HCT116 (cell line): ENCODE results near the gene NANOS2. TPM values are rescaled to one million over a fixed set of nuclear protein-coding genes. Genes with fewer than 3 reads are reported as not detected.

Source experiments
- ATAC-seq: fragments of 200-7000 bp; cut with Tn5 transposase; 2 replicates; pipeline ENCODE4 v1.9.1; 2020; ENCODE audit warnings: mild to moderate bottlenecking, moderate library complexity
- BruUV-seq: library from RNA; stranded (reverse); fragments of 400-500 nt; replicated peaks from 2 replicates; lab custom pipeline; 2021; lab: Mats Ljungman, UMichigan
- CTCF ChIA-PET: fragments of 300-600 bp; sonication (Branson Sonifier 250); formaldehyde crosslinking; loops from one replicate; lab custom pipeline; 2021; ENCODE audit warnings: antibody characterized with exemption; lab: Charles Lee
- POLR2A ChIA-PET: fragments of 300-600, 350-600 bp; sonication (Branson Sonifier 250); formaldehyde crosslinking; loops from one replicate; lab custom pipeline; 2021; ENCODE audit warnings: antibody characterized with exemption; lab: Charles Lee
- RAD21 ChIA-PET, 2 experiments: fragments of 300-600 bp; sonication (Branson Sonifier 250); formaldehyde crosslinking; loops; one replicate each; lab custom pipeline; 2023; ENCODE audit warnings: low total read pairs in 2 of 2; ENCODE audit not compliant: uncharacterized antibody in 2 of 2, unreplicated experiment in 2 of 2, low non-redundant PET in 1 of 2; lab: Charles Lee
- DNase-seq: peaks from one replicate; pipeline ENCODE4 v3.0.0-alpha.2; 2010; ENCODE audit warnings: low read depth, low spot score
- H2AFZ ChIP-seq: fragments of 200-600 bp; shearing (Covaris generic), sonication (generic); 2 replicates; pipeline ENCODE4 v1.6.1; 2017; ENCODE audit warnings: low read depth, mixed run types, mixed read lengths, antibody characterized with exemption, low read length; ENCODE audit not compliant: poor library complexity, severe bottlenecking
- H3K27ac ChIP-seq: 2 replicates; pipeline ENCODE4 v1.5.1; 2012; ENCODE audit warnings: low read depth, low read length
- H3K27me3 ChIP-seq: fragments of 200-600 bp; sonication (generic); 2 replicates; pipeline ENCODE4 v1.6.1; 2016; ENCODE audit warnings: mixed run types, low read length, mixed read lengths; ENCODE audit not compliant: insufficient read depth
- H3K36me3 ChIP-seq, 2 experiments: fragments of 200-500 bp in 1 of 2; fragments of 200-600 bp in 1 of 2; sonication (Bioruptor generic) in 1 of 2; sonication (generic) in 1 of 2; 2 replicates each; pipeline versions ENCODE4 v1.5.1 to v1.6.1; 2014 to 2016; ENCODE audit warnings: low read length in 2 of 2, inconsistent platforms in 1 of 2, mixed read lengths in 1 of 2, mixed run types in 1 of 2; ENCODE audit not compliant: insufficient read depth in 2 of 2, control insufficient read depth in 1 of 2
- H3K4me1 ChIP-seq, 2 experiments: fragments of 200-600 bp in 1 of 2; sonication (generic) in 1 of 2; 2 replicates each; pipeline versions ENCODE4 v1.5.1 to v1.6.1; 2012 to 2017; ENCODE audit warnings: low read length in 2 of 2, inconsistent platforms in 1 of 2, mild to moderate bottlenecking in 1 of 2, mixed read lengths in 1 of 2, mixed run types in 1 of 2, moderate library complexity in 1 of 2; ENCODE audit not compliant: insufficient read depth in 2 of 2, control insufficient read depth in 1 of 2
- H3K4me2 ChIP-seq: fragments of 200-600 bp; sonication (generic); 2 replicates; pipeline ENCODE4 v1.6.1; 2017; ENCODE audit warnings: mixed run types, low read length, mixed read lengths
- H3K4me3 ChIP-seq, 2 experiments: fragments of 200-600 bp in 1 of 2; sonication (generic) in 1 of 2; replicated peaks in 1 of 2; 2 replicates each; pipeline ENCODE4 v1.5.1; 2011 to 2016; ENCODE audit warnings: low read length in 2 of 2, control low read depth in 1 of 2, low read depth in 1 of 2, mild to moderate bottlenecking in 1 of 2, mixed read lengths in 1 of 2, mixed run types in 1 of 2
- H3K79me2 ChIP-seq: fragments of 200-600 bp; sonication (generic); 2 replicates; pipeline ENCODE4 v1.6.1; 2017; ENCODE audit warnings: mild to moderate bottlenecking, mixed run types, low read length, moderate library complexity, mixed read lengths; ENCODE audit not compliant: insufficient read depth
- H3K9ac ChIP-seq: fragments of 200-600 bp; sonication (generic); 2 replicates; pipeline ENCODE4 v1.6.1; 2016; ENCODE audit warnings: low read length, mixed read lengths
- H3K9me2 ChIP-seq: fragments of 200-600 bp; sonication (generic), shearing (Covaris generic); 2 replicates; pipeline ENCODE4 v1.6.1; 2017; ENCODE audit warnings: mixed run types, mild to moderate bottlenecking, moderate library complexity; ENCODE audit not compliant: insufficient read depth
- H3K9me3 ChIP-seq, 2 experiments: fragments of 200-500 bp in 1 of 2; fragments of 200-600 bp in 1 of 2; sonication (Bioruptor generic) in 1 of 2; sonication (generic) in 1 of 2; 2 replicates each; pipeline ENCODE4 v1.6.1; 2014 to 2017; ENCODE audit warnings: low read length in 2 of 2, mixed read lengths in 2 of 2, inconsistent platforms in 1 of 2, low read depth in 1 of 2, mild to moderate bottlenecking in 1 of 2, mixed run types in 1 of 2, moderate library complexity in 1 of 2; ENCODE audit not compliant: control insufficient read depth in 1 of 2, insufficient read depth in 1 of 2
- H4K20me1 ChIP-seq: fragments of 200-600 bp; sonication (generic), shearing (Covaris generic); 2 replicates; pipeline ENCODE4 v1.6.1; 2017; ENCODE audit warnings: mixed run types, mild to moderate bottlenecking, moderate library complexity; ENCODE audit not compliant: insufficient read depth
- CBX3 ChIP-seq: IDR thresholded peaks from 2 replicates; pipeline ENCODE4 v1.6.1; 2012; ENCODE audit warnings: low read depth
- ELF1 ChIP-seq: IDR thresholded peaks from 2 replicates; pipeline ENCODE4 v1.6.1; 2012; ENCODE audit warnings: low read depth, borderline replicate concordance
- EZH2 ChIP-seq: fragments of 200-600 bp; sonication (generic); IDR thresholded peaks from 2 replicates; pipeline ENCODE4 v1.6.1; 2017; ENCODE audit warnings: antibody characterized with exemption, mixed run types
- EZH2phosphoT487 ChIP-seq: fragments of 200-600 bp; IDR thresholded peaks from 2 replicates; pipeline ENCODE4 v1.6.1; 2018; ENCODE audit warnings: antibody characterized with exemption, borderline replicate concordance
- FOSL1 ChIP-seq: IDR thresholded peaks from 2 replicates; pipeline ENCODE4 v1.6.1; 2012; ENCODE audit warnings: low read depth
- POLR2A ChIP-seq: IDR thresholded peaks from 2 replicates; pipeline ENCODE4 v1.7.0; 2011; ENCODE audit warnings: borderline replicate concordance; ENCODE audit not compliant: insufficient read depth, insufficient read length; ENCODE audit errors: extremely low read depth
- TCF7L2 ChIP-seq: IDR thresholded peaks from 2 replicates; pipeline ENCODE4 v1.7.0; 2011; ENCODE audit warnings: borderline replicate concordance, inconsistent platforms; ENCODE audit not compliant: insufficient read depth, insufficient read length; ENCODE audit errors: extremely low read depth
- ZFX ChIP-seq: fragments of 450-650 bp; IDR thresholded peaks from 2 replicates; pipeline ENCODE4 v1.6.1; 2017
- intact Hi-C: fragments of 100-400 bp; cut with micrococcal nuclease; formaldehyde crosslinking; loops from 2 replicates; pipeline ENCODE4 v1.10.0; 2022
- total RNA-seq: library from RNA; stranded (reverse); gene quantifications from one replicate; pipeline ENCODE4 v1.2.1, GENCODE V29; 2021; ENCODE audit not compliant: unreplicated experiment
- TF ChIP-seq, protein P1 (sequence below): IDR thresholded peaks from 2 replicates; pipeline ENCODE4 v1.6.1; 2012; ENCODE audit warnings: low read depth
- TF ChIP-seq, protein P2 (sequence below): IDR thresholded peaks from 2 replicates; pipeline ENCODE4 v1.6.1; 2011; ENCODE audit warnings: mild to moderate bottlenecking, low read length, moderate library complexity; ENCODE audit not compliant: insufficient replicate concordance; ENCODE audit errors: extremely low read depth

Gene NANOS2
- total RNA-seq, 1 experiment from 2014 or later = not detected

GRCh38 chr19:45953676-45954075 lies 39.1 kb upstream of the NANOS2 start:
- Histone ChIP-seq H3K9me2 (no peaks in the 10 kb centered on the region), H4K20me1 (no peaks in the 10 kb centered on the region), H3K79me2 (no peaks in the 10 kb centered on the region), H3K4me1 (peaks cover 10 to 29% of the 10 kb centered on the region in 2 experiments; a peak in 3 of 4 replicates), H3K27ac (no peak overlapping the region), H3K4me2 (no peak overlapping the region), H3K9me3 (no peaks in the 10 kb centered on the region), H3K4me3 (no peak overlapping the region), H3K27me3 (no peaks in the 10 kb centered on the region), H3K36me3 (no peaks in the 10 kb centered on the region), H2AFZ (no peak overlapping the region), H3K9ac (no peak overlapping the region)
- BruUV-seq = no TSS peak
- RAD21 ChIA-PET = interaction anchor here in 1 of 2 experiments (0.6 kb wide), 1 partner anchor 90 kb away, joined by 6 read pairs; the partner anchor contains the start of gene FOXA3
- DNase-seq (no peak), ATAC-seq (no peak)
- CTCF ChIA-PET = no interaction called here
- intact Hi-C loops = no loop called here
- TF ChIP-seq ELF1 (no peak), FOSL1 (no peak), TCF7L2 (no peak), CBX3 (no peak), EZH2phosphoT487 (no peak), ZFX (no peak)
- POLR2A ChIA-PET = no interaction called here

GRCh38 chr19:45952686-45953505 lies 38.3 kb upstream of the NANOS2 start:
- TF ChIP-seq, protein P1, sequence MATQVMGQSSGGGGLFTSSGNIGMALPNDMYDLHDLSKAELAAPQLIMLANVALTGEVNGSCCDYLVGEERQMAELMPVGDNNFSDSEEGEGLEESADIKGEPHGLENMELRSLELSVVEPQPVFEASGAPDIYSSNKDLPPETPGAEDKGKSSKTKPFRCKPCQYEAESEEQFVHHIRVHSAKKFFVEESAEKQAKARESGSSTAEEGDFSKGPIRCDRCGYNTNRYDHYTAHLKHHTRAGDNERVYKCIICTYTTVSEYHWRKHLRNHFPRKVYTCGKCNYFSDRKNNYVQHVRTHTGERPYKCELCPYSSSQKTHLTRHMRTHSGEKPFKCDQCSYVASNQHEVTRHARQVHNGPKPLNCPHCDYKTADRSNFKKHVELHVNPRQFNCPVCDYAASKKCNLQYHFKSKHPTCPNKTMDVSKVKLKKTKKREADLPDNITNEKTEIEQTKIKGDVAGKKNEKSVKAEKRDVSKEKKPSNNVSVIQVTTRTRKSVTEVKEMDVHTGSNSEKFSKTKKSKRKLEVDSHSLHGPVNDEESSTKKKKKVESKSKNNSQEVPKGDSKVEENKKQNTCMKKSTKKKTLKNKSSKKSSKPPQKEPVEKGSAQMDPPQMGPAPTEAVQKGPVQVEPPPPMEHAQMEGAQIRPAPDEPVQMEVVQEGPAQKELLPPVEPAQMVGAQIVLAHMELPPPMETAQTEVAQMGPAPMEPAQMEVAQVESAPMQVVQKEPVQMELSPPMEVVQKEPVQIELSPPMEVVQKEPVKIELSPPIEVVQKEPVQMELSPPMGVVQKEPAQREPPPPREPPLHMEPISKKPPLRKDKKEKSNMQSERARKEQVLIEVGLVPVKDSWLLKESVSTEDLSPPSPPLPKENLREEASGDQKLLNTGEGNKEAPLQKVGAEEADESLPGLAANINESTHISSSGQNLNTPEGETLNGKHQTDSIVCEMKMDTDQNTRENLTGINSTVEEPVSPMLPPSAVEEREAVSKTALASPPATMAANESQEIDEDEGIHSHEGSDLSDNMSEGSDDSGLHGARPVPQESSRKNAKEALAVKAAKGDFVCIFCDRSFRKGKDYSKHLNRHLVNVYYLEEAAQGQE = peak; percentile 94
- TF ChIP-seq, protein P2, sequence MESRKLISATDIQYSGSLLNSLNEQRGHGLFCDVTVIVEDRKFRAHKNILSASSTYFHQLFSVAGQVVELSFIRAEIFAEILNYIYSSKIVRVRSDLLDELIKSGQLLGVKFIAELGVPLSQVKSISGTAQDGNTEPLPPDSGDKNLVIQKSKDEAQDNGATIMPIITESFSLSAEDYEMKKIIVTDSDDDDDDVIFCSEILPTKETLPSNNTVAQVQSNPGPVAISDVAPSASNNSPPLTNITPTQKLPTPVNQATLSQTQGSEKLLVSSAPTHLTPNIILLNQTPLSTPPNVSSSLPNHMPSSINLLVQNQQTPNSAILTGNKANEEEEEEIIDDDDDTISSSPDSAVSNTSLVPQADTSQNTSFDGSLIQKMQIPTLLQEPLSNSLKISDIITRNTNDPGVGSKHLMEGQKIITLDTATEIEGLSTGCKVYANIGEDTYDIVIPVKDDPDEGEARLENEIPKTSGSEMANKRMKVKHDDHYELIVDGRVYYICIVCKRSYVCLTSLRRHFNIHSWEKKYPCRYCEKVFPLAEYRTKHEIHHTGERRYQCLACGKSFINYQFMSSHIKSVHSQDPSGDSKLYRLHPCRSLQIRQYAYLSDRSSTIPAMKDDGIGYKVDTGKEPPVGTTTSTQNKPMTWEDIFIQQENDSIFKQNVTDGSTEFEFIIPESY = no peak
- no peak for TF ChIP-seq EZH2
- no peak for TF ChIP-seq POLR2A
- H4K20me1 ChIP-seq = no peaks in the 10 kb centered on the region
- POLR2A ChIA-PET = no interaction called here
- no peak for DNase-seq
- no peaks in the 10 kb centered on the region for H3K27me3 ChIP-seq
- no peak overlapping the region for H3K27ac ChIP-seq
- H3K79me2 ChIP-seq = no peaks in the 10 kb centered on the region
- H2AFZ ChIP-seq = no peak overlapping the region
- CTCF ChIA-PET = interaction anchor here (0.9 kb wide), 1 partner anchor 8 kb away, joined by 3 read pairs; no protein-coding TSS in a partner anchor
- no TSS peak for BruUV-seq
- no peak overlapping the region for H3K4me3 ChIP-seq
- RAD21 ChIA-PET = no interaction called here
- H3K9me3 ChIP-seq = no peaks in the 10 kb centered on the region
- peaks cover 10 to 31% of the 10 kb centered on the region in 2 experiments; a peak in 3 of 4 replicates for H3K4me1 ChIP-seq
- H3K36me3 ChIP-seq = no peaks in the 10 kb centered on the region
- H3K4me2 ChIP-seq = peak overlapping the region; percentile 6; the same call in 1 of the 2 replicates
- H3K9me2 ChIP-seq = no peaks in the 10 kb centered on the region
- H3K9ac ChIP-seq = no peak overlapping the region
- intact Hi-C loops = no loop called here
- peak; percentile 63 for ATAC-seq
